ENCODE measurements around the gene KDM5A.
"Not testable (repeated sequence)": the region's sequence is repeated elsewhere in the genome, so short reads cannot be mapped to it uniquely, and the experiment has no call there.

The KDM5A gene

DNA sequence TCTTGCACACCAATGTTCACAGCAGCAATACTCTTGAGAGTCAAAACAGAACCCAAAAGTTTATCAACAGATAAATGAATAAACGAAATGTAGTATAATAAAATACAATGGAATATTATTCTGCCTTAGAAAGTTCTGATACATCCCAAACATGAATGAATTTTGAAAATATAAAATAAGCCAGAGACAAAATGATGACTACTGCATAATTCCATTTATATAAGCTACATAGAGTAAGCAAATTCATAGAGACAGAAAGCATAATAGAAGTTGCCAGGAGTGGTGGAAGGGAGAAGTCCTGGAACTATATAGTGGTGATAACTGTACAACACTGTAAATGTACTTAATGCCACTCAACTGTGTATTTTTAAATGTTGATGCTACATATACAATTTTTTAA is 21.1 kb downstream of the KDM5A start:
- H3K4me3 Mint-ChIP-seq, result no peak overlapping the region
- ATAC-seq (replicated peaks) (no peak), DNase-seq (no peak)
- peaks cover 6 to 20% of the 10 kb centered on the region in 2 donors for H3K4me1 Mint-ChIP-seq (ENCODE audit: low read depth in 2 of 2)
- H3K9me3 Mint-ChIP-seq, result no peaks in the 10 kb centered on the region
- no peaks in the 10 kb centered on the region for H3K27me3 Mint-ChIP-seq
- peaks cover 65% of the 10 kb centered on the region for H3K36me3 Mint-ChIP-seq (ENCODE audit: insufficient read depth)
- no peak overlapping the region for H3K27ac Mint-ChIP-seq

DNA sequence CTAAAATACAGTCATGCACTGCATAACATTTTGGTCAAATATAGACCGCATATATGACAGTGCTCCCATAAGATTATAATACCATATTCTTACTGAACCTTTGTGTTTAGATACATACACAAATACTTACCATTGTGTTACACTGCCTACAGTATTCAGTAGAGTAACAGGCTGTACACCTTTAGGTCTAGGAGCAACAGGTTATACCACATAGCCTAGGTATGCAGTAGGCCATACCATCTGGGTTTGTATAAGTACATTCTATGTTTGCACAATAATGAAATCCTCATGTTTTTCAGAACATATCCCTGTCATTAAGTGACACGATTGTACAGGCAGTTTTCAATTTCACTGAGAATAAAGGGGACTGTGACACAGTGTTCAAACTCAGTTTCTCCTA is 22.3 kb downstream of the KDM5A start:
- H3K27me3 Mint-ChIP-seq, result no peaks in the 10 kb centered on the region
- peak overlapping the region in 1 of 2 donors; percentile 41 for H3K27ac Mint-ChIP-seq
- peaks cover 6 to 21% of the 10 kb centered on the region in 2 donors for H3K4me1 Mint-ChIP-seq (ENCODE audit: low read depth in 2 of 2)
- no peaks in the 10 kb centered on the region for H3K9me3 Mint-ChIP-seq
- H3K36me3 Mint-ChIP-seq (ENCODE audit: insufficient read depth), result peaks cover 76% of the 10 kb centered on the region
- no peak overlapping the region for H3K4me3 Mint-ChIP-seq
- no peak for ATAC-seq (replicated peaks)
- no peak for DNase-seq

GRCh38 chr12:359091-359490 is 30.0 kb downstream of the KDM5A start:
- DNase-seq, result no peak
- no peak overlapping the region for H3K4me3 Mint-ChIP-seq
- no peak for ATAC-seq (replicated peaks)
- H3K9me3 Mint-ChIP-seq, result no peaks in the 10 kb centered on the region
- H3K4me1 Mint-ChIP-seq (ENCODE audit: low read depth in 2 of 2), result peaks cover 10 to 34% of the 10 kb centered on the region in 2 donors
- no peak overlapping the region for H3K27ac Mint-ChIP-seq
- H3K27me3 Mint-ChIP-seq, result no peaks in the 10 kb centered on the region
- H3K36me3 Mint-ChIP-seq (ENCODE audit: insufficient read depth), result peaks cover 94% of the 10 kb centered on the region

DNA sequence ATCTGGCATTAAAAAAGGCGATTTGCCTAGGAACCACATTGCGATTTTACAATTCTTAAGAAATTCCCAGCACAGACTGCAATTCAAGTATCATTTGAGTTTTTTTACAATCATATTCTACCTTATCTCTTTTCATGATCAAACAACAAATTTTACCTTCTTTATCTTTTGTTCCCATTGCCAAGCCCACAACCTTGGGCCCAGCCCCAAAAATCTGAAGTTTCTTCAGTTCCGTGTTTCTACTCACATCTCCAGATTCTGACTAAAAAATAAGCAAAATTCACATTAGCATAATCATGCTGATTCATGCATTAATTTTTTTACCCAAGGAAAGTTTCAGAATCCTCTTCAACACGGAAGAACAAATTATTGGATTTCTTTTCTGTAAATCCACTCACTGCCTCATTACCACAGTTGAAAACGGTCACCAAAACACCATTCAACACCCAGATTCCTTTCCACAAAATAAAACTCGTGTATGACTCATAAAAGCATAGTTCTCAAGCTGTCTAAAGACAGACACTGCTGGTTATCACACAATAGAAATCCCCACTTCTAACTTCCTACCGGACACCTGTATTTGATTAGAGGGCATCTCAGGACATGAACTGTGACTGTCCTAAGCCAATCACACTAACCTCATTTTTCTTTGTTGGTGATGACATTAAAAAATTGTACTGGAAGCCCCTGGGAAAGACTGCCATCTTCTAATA is 32.7 kb downstream of the KDM5A start:
- H3K27me3 Mint-ChIP-seq, result no peaks in the 10 kb centered on the region
- H3K27ac Mint-ChIP-seq, result no peak overlapping the region
- no peak overlapping the region for H3K4me3 Mint-ChIP-seq
- H3K9me3 Mint-ChIP-seq, result no peaks in the 10 kb centered on the region
- DNase-seq (no peak), ATAC-seq (replicated peaks) (no peak)
- peaks cover 92% of the 10 kb centered on the region for H3K36me3 Mint-ChIP-seq (ENCODE audit: insufficient read depth)
- peaks cover 10 to 24% of the 10 kb centered on the region in 2 donors for H3K4me1 Mint-ChIP-seq (ENCODE audit: low read depth in 2 of 2)

DNA sequence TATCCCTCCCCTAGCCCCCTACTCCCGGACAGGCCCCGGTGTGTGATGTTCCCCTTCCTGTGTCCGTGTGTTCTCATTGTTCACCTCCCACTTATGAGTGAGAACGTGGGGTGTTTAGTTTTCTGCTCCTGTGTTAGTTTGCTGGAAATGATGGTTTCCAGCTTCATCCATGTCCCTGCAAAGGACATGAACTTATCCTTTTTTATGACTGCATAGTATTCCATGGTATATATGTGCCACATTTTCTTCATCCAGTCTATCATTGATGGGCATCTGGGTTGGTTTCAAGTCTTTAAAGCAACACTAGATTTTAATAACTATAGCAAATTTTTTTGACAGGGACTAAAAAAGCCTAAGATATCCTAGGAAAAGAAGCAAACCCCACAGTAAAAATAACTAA is 37.9 kb downstream of the KDM5A start:
- H3K4me1 Mint-ChIP-seq (ENCODE audit: low read depth in 2 of 2), result peaks cover 17 to 25% of the 10 kb centered on the region in 2 donors
- H3K9me3 Mint-ChIP-seq; ATAC-seq (replicated peaks); H3K27me3 Mint-ChIP-seq; DNase-seq; H3K4me3 Mint-ChIP-seq: not testable (repeated sequence)
- peaks cover 79% of the 10 kb centered on the region for H3K36me3 Mint-ChIP-seq (ENCODE audit: insufficient read depth)
- peak overlapping the region in 1 of 2 donors; percentile 29 for H3K27ac Mint-ChIP-seq

DNA sequence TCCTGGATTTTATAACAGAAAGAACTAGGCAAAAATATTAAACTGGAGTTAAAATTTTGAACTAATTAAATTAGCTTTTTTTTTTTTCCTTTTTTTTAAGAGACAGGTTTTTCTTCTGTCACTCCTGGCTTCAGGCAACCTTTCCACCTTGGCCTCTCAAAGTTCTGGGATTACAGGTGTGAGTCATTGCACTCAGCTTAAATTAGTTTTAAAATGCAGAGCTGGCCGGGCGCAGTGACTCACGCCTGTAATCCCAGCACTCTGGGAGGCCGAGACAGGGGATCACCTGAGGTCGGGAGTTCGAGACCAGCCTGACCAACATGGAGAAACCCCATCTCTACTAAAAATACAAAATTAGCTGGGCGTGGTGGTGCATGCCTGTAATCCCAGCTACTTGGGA is 39.5 kb downstream of the KDM5A start:
- not testable (repeated sequence) for H3K4me3 Mint-ChIP-seq; ATAC-seq (replicated peaks); H3K27ac Mint-ChIP-seq; DNase-seq; H3K27me3 Mint-ChIP-seq; H3K9me3 Mint-ChIP-seq
- peaks cover 68% of the 10 kb centered on the region for H3K36me3 Mint-ChIP-seq (ENCODE audit: insufficient read depth)
- H3K4me1 Mint-ChIP-seq (ENCODE audit: low read depth in 2 of 2), result peaks cover 26 to 37% of the 10 kb centered on the region in 2 donors

DNA sequence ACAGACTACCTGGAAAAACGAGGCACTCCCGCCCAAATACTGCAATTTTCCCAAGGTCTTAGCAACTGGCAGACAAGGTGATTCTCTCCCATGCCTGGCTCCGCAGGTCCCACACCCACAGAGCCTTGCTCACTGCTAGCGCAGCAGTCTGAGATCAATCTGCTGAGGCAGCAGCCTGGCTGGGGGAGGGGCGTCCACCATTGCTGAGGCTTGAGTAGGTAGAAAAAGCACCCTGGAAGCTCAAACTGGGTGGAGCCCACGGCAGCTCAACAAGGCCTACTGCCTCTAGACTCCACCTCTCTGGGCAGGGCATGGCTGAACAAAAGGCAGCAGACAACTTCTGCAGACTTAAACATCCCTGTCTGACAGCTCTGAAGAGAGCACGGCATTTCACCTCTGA is 46.1 kb downstream of the KDM5A start:
- not testable (repeated sequence) for DNase-seq; H3K27ac Mint-ChIP-seq; H3K9me3 Mint-ChIP-seq; H3K4me3 Mint-ChIP-seq; ATAC-seq (replicated peaks); H3K27me3 Mint-ChIP-seq
- H3K36me3 Mint-ChIP-seq (ENCODE audit: insufficient read depth), result peaks cover 50% of the 10 kb centered on the region
- peaks cover 32 to 66% of the 10 kb centered on the region in 2 donors for H3K4me1 Mint-ChIP-seq (ENCODE audit: low read depth in 2 of 2)

- H3K4me3 Mint-ChIP-seq, result no peak overlapping the region
- H3K4me1 Mint-ChIP-seq (ENCODE audit: low read depth in 2 of 2), result peaks cover 10 to 41% of the 10 kb centered on the region in 2 donors
- no peaks in the 10 kb centered on the region for H3K27me3 Mint-ChIP-seq
- ATAC-seq (replicated peaks), result no peak
- peak overlapping the region; percentile 8 to 29 for H3K27ac Mint-ChIP-seq
- DNase-seq, result no peak
- H3K9me3 Mint-ChIP-seq, result no peaks in the 10 kb centered on the region
- peaks cover 74% of the 10 kb centered on the region for H3K36me3 Mint-ChIP-seq (ENCODE audit: insufficient read depth)
Observed at GRCh38 chr12:337039-337438, 52.1 kb downstream of the KDM5A start.

DNA sequence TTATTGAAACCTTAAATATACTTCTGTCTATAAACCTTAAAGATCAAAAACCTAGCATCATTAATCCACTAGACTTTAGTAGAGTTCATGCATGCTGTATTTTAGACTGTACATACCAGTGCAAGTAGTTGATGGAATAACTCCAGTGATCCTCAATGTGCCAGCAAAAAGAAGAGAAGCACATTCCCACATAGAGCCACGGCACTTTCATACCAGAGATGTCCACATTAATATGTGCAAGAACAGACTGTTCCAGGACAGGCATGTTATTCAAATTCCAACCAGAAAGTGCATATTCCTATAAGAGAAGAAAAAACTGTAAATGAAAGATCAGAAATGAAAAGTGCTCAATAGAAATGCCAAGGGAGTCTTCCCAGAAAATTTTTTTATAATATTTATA is 55.0 kb downstream of the KDM5A start:
- no peak for ATAC-seq (replicated peaks)
- Mint-ChIP-seq H3K27ac (peak overlapping the region in 1 of 2 donors; percentile 78), H3K36me3 (ENCODE audit: insufficient read depth) (peaks cover 82% of the 10 kb centered on the region), H3K4me3 (no peak overlapping the region), H3K4me1 (ENCODE audit: low read depth in 2 of 2) (peaks cover 6 to 42% of the 10 kb centered on the region in 2 donors), H3K27me3 (no peaks in the 10 kb centered on the region), H3K9me3 (no peaks in the 10 kb centered on the region)
- DNase-seq, result no peak

- no peaks in the 10 kb centered on the region for H3K9me3 Mint-ChIP-seq
- H3K4me1 Mint-ChIP-seq (ENCODE audit: low read depth in 2 of 2), result peaks cover 9 to 40% of the 10 kb centered on the region in 2 donors
- DNase-seq (no peak), ATAC-seq (replicated peaks) (no peak)
- H3K36me3 Mint-ChIP-seq (ENCODE audit: insufficient read depth), result peaks cover 84% of the 10 kb centered on the region
- peak overlapping the region; percentile 78 to 83 for H3K27ac Mint-ChIP-seq
- H3K27me3 Mint-ChIP-seq, result no peaks in the 10 kb centered on the region
- H3K4me3 Mint-ChIP-seq, result no peak overlapping the region
Observed at GRCh38 chr12:332581-333205, 56.4 kb downstream of the KDM5A start.

DNA sequence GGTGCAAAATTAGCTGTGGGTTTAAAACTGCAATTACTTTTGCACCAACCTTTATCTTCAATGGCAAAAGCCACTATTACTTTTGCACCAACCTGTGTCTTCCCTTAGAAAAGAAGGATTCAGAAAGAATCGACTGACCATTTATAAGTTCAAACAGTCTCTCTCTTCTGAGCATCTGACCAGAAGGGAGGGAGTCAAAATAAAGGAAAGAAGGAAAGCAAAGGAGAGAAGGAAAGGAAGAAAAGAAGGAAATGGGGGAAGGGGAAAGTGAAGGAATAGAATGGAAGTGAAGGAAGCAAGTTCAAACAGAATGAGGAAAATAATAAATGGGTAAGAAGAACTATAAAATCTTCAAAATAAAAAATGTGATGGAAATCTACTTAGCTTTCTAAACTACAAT is 57.8 kb downstream of the KDM5A start:
- Mint-ChIP-seq H3K4me3 (no peak overlapping the region), H3K27ac (peak overlapping the region; percentile 7 to 31), H3K4me1 (ENCODE audit: low read depth in 2 of 2) (peaks cover 9 to 42% of the 10 kb centered on the region in 2 donors), H3K9me3 (no peaks in the 10 kb centered on the region), H3K27me3 (no peaks in the 10 kb centered on the region), H3K36me3 (ENCODE audit: insufficient read depth) (peaks cover 83% of the 10 kb centered on the region)
- ATAC-seq (replicated peaks) (no peak), DNase-seq (no peak)

DNA sequence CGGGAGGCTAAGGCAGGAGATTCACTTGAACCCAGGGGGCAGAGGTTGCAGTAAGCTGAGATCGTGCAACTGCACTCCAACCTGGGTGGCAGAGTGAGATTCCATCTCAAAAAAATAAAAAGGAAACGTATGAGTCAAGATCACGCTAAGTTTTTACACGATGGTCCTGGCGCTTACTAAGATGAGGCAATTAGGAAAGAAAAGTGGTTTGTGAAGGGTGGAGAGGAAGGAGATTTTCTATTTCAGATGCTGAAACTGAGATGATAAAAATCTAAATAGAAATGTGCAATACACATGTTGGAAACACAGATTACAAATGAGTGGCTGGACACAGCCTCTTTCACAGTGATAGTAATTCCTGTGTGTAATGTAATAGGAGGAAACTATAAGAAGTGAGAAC is 63.2 kb downstream of the KDM5A start:
- no peaks in the 10 kb centered on the region for H3K27me3 Mint-ChIP-seq
- H3K4me1 Mint-ChIP-seq (ENCODE audit: low read depth in 2 of 2), result peaks cover 10 to 29% of the 10 kb centered on the region in 2 donors
- no peaks in the 10 kb centered on the region for H3K9me3 Mint-ChIP-seq
- H3K36me3 Mint-ChIP-seq (ENCODE audit: insufficient read depth), result peaks cover 96% of the 10 kb centered on the region
- DNase-seq (no peak), ATAC-seq (replicated peaks) (no peak)
- H3K27ac Mint-ChIP-seq, result peak overlapping the region in 1 of 2 donors; percentile 4
- H3K4me3 Mint-ChIP-seq, result no peak overlapping the region

DNA sequence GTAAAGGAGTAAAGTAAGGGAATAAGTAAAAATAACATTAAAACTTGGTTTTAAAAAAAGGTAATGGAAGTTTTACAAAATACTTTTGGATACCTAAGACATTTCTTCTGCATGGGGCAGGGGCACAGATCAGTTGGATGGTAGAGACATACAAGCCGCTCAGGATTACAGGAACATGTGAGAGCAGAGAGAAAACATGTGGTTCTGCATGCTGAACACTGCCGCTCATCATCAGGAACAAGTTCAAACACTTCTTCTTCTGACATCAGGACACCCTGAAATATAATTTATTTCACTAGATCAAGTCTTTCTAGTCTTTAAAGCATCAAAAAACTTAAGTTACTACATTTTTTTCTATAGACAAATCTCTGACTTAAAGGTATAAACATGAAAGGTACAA is 65.6 kb downstream of the KDM5A start:
- ATAC-seq (replicated peaks) (no peak), DNase-seq (no peak)
- no peak overlapping the region for H3K4me3 Mint-ChIP-seq
- no peaks in the 10 kb centered on the region for H3K9me3 Mint-ChIP-seq
- no peaks in the 10 kb centered on the region for H3K27me3 Mint-ChIP-seq
- H3K4me1 Mint-ChIP-seq (ENCODE audit: low read depth in 2 of 2), result peaks cover 13 to 26% of the 10 kb centered on the region in 2 donors
- H3K27ac Mint-ChIP-seq, result peak overlapping the region in 1 of 2 donors; percentile 28
- H3K36me3 Mint-ChIP-seq (ENCODE audit: insufficient read depth), result peaks cover 98% of the 10 kb centered on the region
